ENCODE data around the gene SH3RF3. TPM values are rescaled to one million over a fixed set of nuclear protein-coding genes. Genes with fewer than 3 reads are reported as not detected.

The SH3RF3 gene
- polyA plus RNA-seq, 2 donors: 1.1 to 1.3 TPM

- H3K36me3 ChIP-seq (ENCODE audit: control insufficient read depth in 2 of 2, insufficient read depth in 2 of 2, low read length in 1 of 2): no peaks in the 10 kb centered on the region
- no peak overlapping the region for H3K4me3 ChIP-seq (ENCODE audit: low read depth in 1 of 2, low read length in 2 of 2)
- no peaks in the 10 kb centered on the region for H3K27me3 ChIP-seq (ENCODE audit: control insufficient read depth in 1 of 2, insufficient read depth in 2 of 2, low read length in 2 of 2)
- H3K27ac ChIP-seq (ENCODE audit: low read depth in 2 of 2, low read length in 1 of 2): peak overlapping the region; percentile 62 to 68
- H3K9me3 ChIP-seq (ENCODE audit: control insufficient read depth in 2 of 2, insufficient read depth in 1 of 2, low read depth in 1 of 2, low read length in 1 of 2): no peaks in the 10 kb centered on the region
- 67 to 69% methylated on average over 15 of the region's 15 CpGs for WGBS, 2 donors
- H3K4me1 ChIP-seq (ENCODE audit: control insufficient read depth in 2 of 2, insufficient read depth in 2 of 2, low read length in 1 of 2): peaks cover 0 to 15% of the 10 kb centered on the region in 2 donors
Measured at GRCh38 chr2:109317471-109318095, 188.6 kb downstream of the SH3RF3 start.

GRCh38 chr2:109318150-109318948, 189.3 kb downstream of the SH3RF3 start:
- Histone ChIP-seq H3K9me3 (ENCODE audit: control insufficient read depth in 2 of 2, insufficient read depth in 1 of 2, low read depth in 1 of 2, low read length in 1 of 2) (no peaks in the 10 kb centered on the region), H3K4me3 (ENCODE audit: low read depth in 1 of 2, low read length in 2 of 2) (no peak overlapping the region), H3K36me3 (ENCODE audit: control insufficient read depth in 2 of 2, insufficient read depth in 2 of 2, low read length in 1 of 2) (no peaks in the 10 kb centered on the region), H3K27me3 (ENCODE audit: control insufficient read depth in 1 of 2, insufficient read depth in 2 of 2, low read length in 2 of 2) (no peaks in the 10 kb centered on the region), H3K27ac (ENCODE audit: low read depth in 2 of 2, low read length in 1 of 2) (peak overlapping the region; percentile 69 to 80), H3K4me1 (ENCODE audit: control insufficient read depth in 2 of 2, insufficient read depth in 2 of 2, low read length in 1 of 2) (peaks cover 0 to 15% of the 10 kb centered on the region in 2 donors)
- 25 to 42% methylated on average over 22 of the region's 22 CpGs for WGBS, 2 donors

GRCh38 chr2:109318949-109319342, 189.9 kb downstream of the SH3RF3 start:
- 31 to 39% methylated on average over 4 of the region's 4 CpGs for WGBS, 2 donors
- H3K36me3 ChIP-seq (ENCODE audit: control insufficient read depth in 2 of 2, insufficient read depth in 2 of 2, low read length in 1 of 2): no peaks in the 10 kb centered on the region
- H3K4me3 ChIP-seq (ENCODE audit: low read depth in 1 of 2, low read length in 2 of 2): no peak overlapping the region
- peaks cover 0 to 15% of the 10 kb centered on the region in 2 donors for H3K4me1 ChIP-seq (ENCODE audit: control insufficient read depth in 2 of 2, insufficient read depth in 2 of 2, low read length in 1 of 2)
- H3K27me3 ChIP-seq (ENCODE audit: control insufficient read depth in 1 of 2, insufficient read depth in 2 of 2, low read length in 2 of 2): no peaks in the 10 kb centered on the region
- no peaks in the 10 kb centered on the region for H3K9me3 ChIP-seq (ENCODE audit: control insufficient read depth in 2 of 2, insufficient read depth in 1 of 2, low read depth in 1 of 2, low read length in 1 of 2)
- peak overlapping the region; percentile 57 to 69 for H3K27ac ChIP-seq (ENCODE audit: low read depth in 2 of 2, low read length in 1 of 2)

GRCh38 chr2:109320195-109320922, 191.4 kb downstream of the SH3RF3 start:
- no peak overlapping the region for H3K4me3 ChIP-seq (ENCODE audit: low read depth in 1 of 2, low read length in 2 of 2)
- no peak overlapping the region for H3K27ac ChIP-seq (ENCODE audit: low read depth in 2 of 2, low read length in 1 of 2)
- no peaks in the 10 kb centered on the region for H3K36me3 ChIP-seq (ENCODE audit: control insufficient read depth in 2 of 2, insufficient read depth in 2 of 2, low read length in 1 of 2)
- H3K9me3 ChIP-seq (ENCODE audit: control insufficient read depth in 2 of 2, insufficient read depth in 1 of 2, low read depth in 1 of 2, low read length in 1 of 2): no peaks in the 10 kb centered on the region
- WGBS, 2 donors: 73% methylated on average over 13 of the region's 13 CpGs
- no peaks in the 10 kb centered on the region for H3K27me3 ChIP-seq (ENCODE audit: control insufficient read depth in 1 of 2, insufficient read depth in 2 of 2, low read length in 2 of 2)
- H3K4me1 ChIP-seq (ENCODE audit: control insufficient read depth in 2 of 2, insufficient read depth in 2 of 2, low read length in 1 of 2): peaks cover 0 to 18% of the 10 kb centered on the region in 2 donors

GRCh38 chr2:109321570-109321969, 192.6 kb downstream of the SH3RF3 start:
- no peaks in the 10 kb centered on the region for H3K27me3 ChIP-seq (ENCODE audit: control insufficient read depth in 1 of 2, insufficient read depth in 2 of 2, low read length in 2 of 2)
- H3K9me3 ChIP-seq (ENCODE audit: control insufficient read depth in 2 of 2, insufficient read depth in 1 of 2, low read depth in 1 of 2, low read length in 1 of 2): no peaks in the 10 kb centered on the region
- peak overlapping the region; percentile 68 to 83 for H3K27ac ChIP-seq (ENCODE audit: low read depth in 2 of 2, low read length in 1 of 2)
- H3K4me3 ChIP-seq (ENCODE audit: low read depth in 1 of 2, low read length in 2 of 2): no peak overlapping the region
- WGBS, 2 donors: 46 to 62% methylated on average over 3 of the region's 3 CpGs
- H3K4me1 ChIP-seq (ENCODE audit: control insufficient read depth in 2 of 2, insufficient read depth in 2 of 2, low read length in 1 of 2): peaks cover 2 to 18% of the 10 kb centered on the region in 2 donors
- H3K36me3 ChIP-seq (ENCODE audit: control insufficient read depth in 2 of 2, insufficient read depth in 2 of 2, low read length in 1 of 2): no peaks in the 10 kb centered on the region

- peak overlapping the region; percentile 68 to 83 for H3K27ac ChIP-seq (ENCODE audit: low read depth in 2 of 2, low read length in 1 of 2)
- WGBS, 2 donors: 23 to 37% methylated on average over 6 of the region's 6 CpGs
- no peak overlapping the region for H3K4me3 ChIP-seq (ENCODE audit: low read depth in 1 of 2, low read length in 2 of 2)
- no peaks in the 10 kb centered on the region for H3K9me3 ChIP-seq (ENCODE audit: control insufficient read depth in 2 of 2, insufficient read depth in 1 of 2, low read depth in 1 of 2, low read length in 1 of 2)
- peaks cover 2 to 18% of the 10 kb centered on the region in 2 donors for H3K4me1 ChIP-seq (ENCODE audit: control insufficient read depth in 2 of 2, insufficient read depth in 2 of 2, low read length in 1 of 2)
- H3K27me3 ChIP-seq (ENCODE audit: control insufficient read depth in 1 of 2, insufficient read depth in 2 of 2, low read length in 2 of 2): no peaks in the 10 kb centered on the region
- H3K36me3 ChIP-seq (ENCODE audit: control insufficient read depth in 2 of 2, insufficient read depth in 2 of 2, low read length in 1 of 2): no peaks in the 10 kb centered on the region
Measured at GRCh38 chr2:109322111-109322510, 193.1 kb downstream of the SH3RF3 start.

GRCh38 chr2:109322641-109323040, 193.6 kb downstream of the SH3RF3 start:
- Histone ChIP-seq H3K27me3 (ENCODE audit: control insufficient read depth in 1 of 2, insufficient read depth in 2 of 2, low read length in 2 of 2) (no peaks in the 10 kb centered on the region), H3K4me1 (ENCODE audit: control insufficient read depth in 2 of 2, insufficient read depth in 2 of 2, low read length in 1 of 2) (peaks cover 2 to 15% of the 10 kb centered on the region in 2 donors), H3K4me3 (ENCODE audit: low read depth in 1 of 2, low read length in 2 of 2) (no peak overlapping the region), H3K36me3 (ENCODE audit: control insufficient read depth in 2 of 2, insufficient read depth in 2 of 2, low read length in 1 of 2) (no peaks in the 10 kb centered on the region), H3K27ac (ENCODE audit: low read depth in 2 of 2, low read length in 1 of 2) (peak overlapping the region; percentile 36 to 47), H3K9me3 (ENCODE audit: control insufficient read depth in 2 of 2, insufficient read depth in 1 of 2, low read depth in 1 of 2, low read length in 1 of 2) (no peaks in the 10 kb centered on the region)
- 40 to 66% methylated on average over 1 of the region's 1 CpG for WGBS, 2 donors

- H3K4me3 ChIP-seq (ENCODE audit: low read depth in 1 of 2, low read length in 2 of 2): no peak overlapping the region
- no peaks in the 10 kb centered on the region for H3K36me3 ChIP-seq (ENCODE audit: control insufficient read depth in 2 of 2, insufficient read depth in 2 of 2, low read length in 1 of 2)
- H3K27ac ChIP-seq (ENCODE audit: low read depth in 2 of 2, low read length in 1 of 2): peak overlapping the region; percentile 36 to 82
- 23 to 45% methylated on average over 6 of the region's 6 CpGs for WGBS, 2 donors
- H3K27me3 ChIP-seq (ENCODE audit: control insufficient read depth in 1 of 2, insufficient read depth in 2 of 2, low read length in 2 of 2): no peaks in the 10 kb centered on the region
- no peaks in the 10 kb centered on the region for H3K9me3 ChIP-seq (ENCODE audit: control insufficient read depth in 2 of 2, insufficient read depth in 1 of 2, low read depth in 1 of 2, low read length in 1 of 2)
- peaks cover 2 to 4% of the 10 kb centered on the region in 2 donors for H3K4me1 ChIP-seq (ENCODE audit: control insufficient read depth in 2 of 2, insufficient read depth in 2 of 2, low read length in 1 of 2)
Measured at GRCh38 chr2:109324861-109325260, 195.9 kb downstream of the SH3RF3 start.

- no peaks in the 10 kb centered on the region for H3K36me3 ChIP-seq (ENCODE audit: control insufficient read depth in 2 of 2, insufficient read depth in 2 of 2, low read length in 1 of 2)
- WGBS, 2 donors: 50 to 66% methylated on average over 4 of the region's 4 CpGs
- H3K4me3 ChIP-seq (ENCODE audit: low read depth in 1 of 2, low read length in 2 of 2): no peak overlapping the region
- no peaks in the 10 kb centered on the region for H3K9me3 ChIP-seq (ENCODE audit: control insufficient read depth in 2 of 2, insufficient read depth in 1 of 2, low read depth in 1 of 2, low read length in 1 of 2)
- H3K4me1 ChIP-seq (ENCODE audit: control insufficient read depth in 2 of 2, insufficient read depth in 2 of 2, low read length in 1 of 2): peaks cover 2% of the 10 kb centered on the region in 2 donors
- H3K27ac ChIP-seq (ENCODE audit: low read depth in 2 of 2, low read length in 1 of 2): peak overlapping the region; percentile 36 to 82
- no peaks in the 10 kb centered on the region for H3K27me3 ChIP-seq (ENCODE audit: control insufficient read depth in 1 of 2, insufficient read depth in 2 of 2, low read length in 2 of 2)
Measured at GRCh38 chr2:109325570-109325969, 196.6 kb downstream of the SH3RF3 start.
